Measurements from ENCODE around the gene STK32B.

STK32B gene

DNA sequence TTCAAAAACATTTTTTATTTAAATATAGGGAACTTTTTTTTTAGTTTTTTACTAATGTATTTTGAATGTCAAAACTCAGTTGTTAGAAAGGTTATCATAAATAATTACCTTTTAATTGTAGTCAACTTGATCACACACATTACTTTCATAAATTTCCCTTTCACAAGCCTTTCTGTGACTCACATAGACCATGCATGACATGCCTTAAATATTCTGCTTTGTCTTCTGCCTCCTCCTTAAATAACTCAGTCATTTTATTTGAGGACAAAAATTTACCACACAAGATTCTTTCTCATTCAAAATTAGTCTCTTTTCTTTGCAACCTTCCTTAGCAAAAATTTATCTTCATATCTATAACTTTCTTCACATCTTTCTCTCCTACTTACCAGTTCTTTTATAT lies 437.1 kb downstream of the STK32B start:
- no peak for DNase-seq

DNA sequence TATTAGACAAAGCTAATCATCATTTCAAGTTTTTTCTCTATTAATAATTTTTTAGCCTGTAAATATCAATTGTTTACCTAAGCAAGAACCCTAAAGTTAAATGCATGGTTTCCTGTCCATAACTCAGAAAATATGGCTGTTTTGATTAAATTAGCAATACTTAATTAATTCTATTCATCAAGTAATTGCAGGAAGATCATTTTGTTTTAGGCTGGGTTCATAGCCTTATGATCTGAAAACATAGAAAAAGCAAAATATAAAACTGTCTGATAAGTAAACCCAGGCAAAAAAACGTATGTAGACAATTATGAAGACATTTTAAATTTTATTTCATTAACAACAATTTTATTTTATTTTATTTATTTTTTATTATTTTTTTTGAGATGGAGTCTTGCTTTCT lies 438.0 kb downstream of the STK32B start:
- no peak for DNase-seq

DNA sequence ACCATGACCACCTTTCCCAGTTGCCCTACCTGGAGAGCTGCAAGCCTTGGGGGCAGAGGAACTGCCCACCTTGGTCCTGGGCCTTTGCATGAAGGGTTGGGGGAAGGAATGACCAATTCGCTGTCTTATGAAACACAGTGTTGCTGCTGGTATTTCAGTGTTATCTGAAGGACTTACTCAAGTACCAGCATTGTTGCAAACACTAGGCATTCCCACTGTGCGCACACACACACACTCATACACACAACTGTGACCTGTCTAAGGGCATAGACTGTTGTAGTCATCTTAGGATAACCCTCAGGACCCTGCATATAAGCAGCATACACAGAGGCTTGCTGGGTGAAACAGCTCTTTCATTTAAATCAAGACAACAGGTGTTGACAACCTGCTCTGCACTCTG lies 446.2 kb downstream of the STK32B start:
- DNase-seq = no peak

DNA sequence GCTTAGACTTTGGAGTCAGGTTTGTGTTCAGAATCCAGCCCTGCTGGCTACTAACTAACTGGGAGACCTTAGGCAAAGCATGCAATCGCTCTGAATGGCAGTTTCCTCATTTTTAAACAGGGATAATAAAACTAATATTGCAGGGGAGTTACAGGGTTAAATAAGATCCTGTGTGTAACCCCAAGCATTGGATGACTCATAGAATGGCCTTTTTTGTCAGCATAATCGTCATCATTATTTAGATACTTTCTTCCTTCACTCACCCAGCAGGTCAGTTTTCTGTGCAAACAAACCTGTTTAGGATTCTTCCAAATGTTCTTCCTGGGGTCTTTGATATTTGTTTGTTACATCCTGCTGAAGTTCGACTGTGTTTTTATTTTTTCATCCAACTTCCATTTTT lies 448.9 kb downstream of the STK32B start:
- no peak for DNase-seq

DNA sequence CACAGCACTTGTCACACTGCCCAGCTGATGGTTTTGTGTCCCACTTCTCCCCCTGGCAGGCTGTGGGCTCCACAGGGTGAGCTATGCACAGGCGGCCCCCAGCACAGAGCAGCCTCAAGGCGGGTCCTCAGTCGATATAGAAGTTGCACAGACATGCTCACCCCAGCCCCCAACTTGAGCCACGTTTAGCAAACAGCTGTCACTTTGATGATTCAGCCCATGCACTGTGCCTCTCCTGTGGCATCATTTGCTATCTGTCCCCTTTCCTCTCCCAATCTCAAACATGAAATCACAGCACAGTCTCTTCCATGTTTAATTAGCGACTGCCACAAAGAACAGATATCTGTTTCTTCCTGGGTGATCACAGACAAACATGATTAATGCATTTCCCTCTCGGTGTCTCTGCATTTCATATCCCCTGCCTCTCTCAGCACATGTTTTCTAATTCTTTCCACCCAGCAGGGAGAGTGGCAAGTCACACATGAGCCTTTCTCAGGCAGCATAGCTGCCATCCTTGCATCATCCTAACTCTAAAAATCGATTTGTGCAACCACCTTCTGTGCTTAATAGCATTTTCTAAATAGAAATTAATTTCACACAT lies 452.2 kb downstream of the STK32B start:
- DNase-seq = no peak

DNA sequence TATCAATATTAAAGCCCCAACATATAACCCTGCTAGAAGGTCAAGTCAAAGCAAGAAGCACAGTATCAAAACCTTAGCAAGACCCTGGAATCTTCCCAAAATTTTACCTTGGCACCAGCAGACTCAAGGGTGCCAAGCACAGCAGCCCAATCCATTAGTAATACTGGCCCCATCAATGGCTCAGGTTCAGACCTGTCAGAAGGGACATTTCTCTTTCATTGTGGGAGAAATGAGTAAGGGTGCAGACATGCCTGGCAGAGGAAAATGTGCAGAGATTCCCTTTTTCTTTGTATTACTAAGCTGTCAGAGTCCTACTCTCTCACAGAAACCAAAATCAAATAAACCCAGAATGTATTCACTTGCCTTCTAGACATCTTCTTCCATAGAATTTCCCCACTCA lies 453.2 kb downstream of the STK32B start:
- no peak for DNase-seq

DNA sequence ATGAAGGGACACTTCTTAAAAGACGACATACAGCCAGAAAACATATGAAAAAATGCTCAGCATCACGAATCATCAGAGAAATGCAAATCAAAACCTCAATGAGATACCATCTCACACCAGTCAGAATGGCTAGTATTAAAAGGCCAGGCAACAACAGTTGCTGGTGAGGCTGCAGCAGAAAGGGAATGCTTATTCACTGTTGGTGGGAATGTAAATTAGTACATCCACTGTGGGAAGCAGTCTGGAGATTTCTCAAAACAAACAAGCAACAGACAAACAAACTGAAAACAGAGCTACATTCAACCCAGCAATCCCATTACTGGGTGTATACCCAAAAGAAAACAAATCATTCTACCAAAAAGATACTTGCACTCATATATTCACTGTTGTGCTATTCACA lies 459.2 kb downstream of the STK32B start:
- no peak for DNase-seq

DNA sequence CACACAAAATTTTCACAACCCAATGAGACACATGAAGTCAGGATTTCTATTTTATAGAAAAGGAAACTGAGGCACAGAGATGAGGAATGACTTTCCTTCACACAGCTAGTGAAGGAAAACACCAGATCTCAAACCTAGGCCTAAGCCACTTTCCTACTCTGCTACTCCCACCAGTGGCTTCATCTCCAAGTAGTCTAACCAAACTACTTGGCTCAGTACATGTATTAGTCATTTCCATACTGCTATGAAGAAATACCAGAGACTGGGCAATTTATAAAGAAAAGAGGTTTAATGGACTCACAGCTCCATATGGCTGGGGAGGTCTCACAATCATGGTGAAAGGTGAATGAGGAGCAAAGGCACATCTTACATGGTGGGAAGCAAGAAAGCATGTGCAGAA lies 460.5 kb downstream of the STK32B start:
- no peak for DNase-seq

DNA sequence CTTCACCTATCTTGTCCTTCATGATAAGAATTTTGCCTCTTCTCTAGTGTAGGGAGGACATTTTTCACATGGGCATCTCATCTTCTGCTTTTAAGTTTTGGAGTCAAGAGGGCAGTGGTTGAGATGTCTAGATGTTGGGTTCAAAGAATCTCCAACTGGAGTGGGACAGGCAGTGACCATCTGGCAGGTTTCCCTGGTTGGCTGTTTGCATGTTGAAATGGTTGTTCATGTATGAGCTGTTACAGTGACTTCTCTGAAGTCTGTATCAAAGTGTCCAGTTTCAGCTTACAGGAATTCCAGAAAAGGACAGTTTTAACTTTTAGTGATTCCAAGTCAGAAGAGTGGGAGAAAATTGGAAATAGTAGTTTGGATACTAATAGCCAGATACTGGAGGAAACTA lies 464.4 kb downstream of the STK32B start:
- DNase-seq = no peak

DNA sequence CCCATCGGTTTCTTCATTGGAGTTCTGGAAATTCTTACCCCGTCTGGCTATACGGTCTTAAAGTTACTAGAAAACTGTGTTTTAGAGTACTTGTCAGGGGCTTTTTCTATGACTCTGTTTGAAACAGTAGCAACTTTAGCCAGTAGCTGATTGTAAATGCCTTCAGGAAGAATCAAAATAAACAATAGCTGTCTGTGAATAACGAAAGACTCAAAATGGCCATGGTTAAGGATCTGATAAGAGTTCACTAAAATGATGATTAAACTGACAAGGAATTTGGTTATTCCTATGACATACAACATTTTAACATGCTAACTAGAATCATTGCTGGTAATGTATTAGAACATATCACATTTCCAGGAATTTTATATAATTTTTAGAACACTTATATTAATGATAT lies 466.1 kb downstream of the STK32B start:
- DNase-seq = no peak

DNA sequence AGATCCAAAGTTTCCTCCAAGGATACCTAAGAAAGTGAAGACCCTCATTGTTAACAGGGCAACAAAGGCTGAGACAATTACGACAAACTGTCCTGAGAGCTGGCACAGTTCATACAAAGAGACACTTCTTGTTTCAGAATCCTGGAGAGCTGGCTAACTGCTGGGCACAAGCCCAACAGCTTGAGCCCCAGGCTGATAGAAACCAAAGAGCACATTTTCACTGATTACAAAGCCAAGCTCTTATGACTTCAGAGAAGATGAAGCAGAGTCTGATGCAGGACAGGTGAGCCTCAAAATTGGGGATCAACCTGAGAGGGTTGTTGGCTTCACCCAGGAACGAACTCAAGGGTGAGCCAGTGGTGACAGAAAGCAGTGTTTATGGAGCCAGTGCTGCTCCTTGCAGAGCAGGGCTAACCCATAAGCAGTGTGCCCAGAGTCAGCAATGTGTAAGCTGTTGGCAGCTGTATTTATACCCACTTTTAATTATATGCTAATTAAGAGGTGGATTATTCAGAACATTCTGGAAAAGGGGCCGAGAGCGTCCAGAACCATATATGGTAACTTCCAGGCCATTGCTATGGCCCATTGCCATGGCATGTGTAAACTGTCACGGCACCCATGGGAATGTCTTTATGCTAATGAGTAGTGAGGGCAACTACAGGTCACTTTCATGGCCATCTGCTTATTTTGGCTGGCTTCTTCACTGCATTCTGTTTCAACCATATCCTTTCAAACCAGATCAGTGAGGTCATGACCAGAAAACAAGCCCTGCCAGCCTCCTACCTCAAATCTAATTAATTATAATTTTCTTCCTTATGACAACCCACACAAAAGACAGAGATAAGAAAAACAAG lies 473.4 kb downstream of the STK32B start:
- DNase-seq = no peak

DNA sequence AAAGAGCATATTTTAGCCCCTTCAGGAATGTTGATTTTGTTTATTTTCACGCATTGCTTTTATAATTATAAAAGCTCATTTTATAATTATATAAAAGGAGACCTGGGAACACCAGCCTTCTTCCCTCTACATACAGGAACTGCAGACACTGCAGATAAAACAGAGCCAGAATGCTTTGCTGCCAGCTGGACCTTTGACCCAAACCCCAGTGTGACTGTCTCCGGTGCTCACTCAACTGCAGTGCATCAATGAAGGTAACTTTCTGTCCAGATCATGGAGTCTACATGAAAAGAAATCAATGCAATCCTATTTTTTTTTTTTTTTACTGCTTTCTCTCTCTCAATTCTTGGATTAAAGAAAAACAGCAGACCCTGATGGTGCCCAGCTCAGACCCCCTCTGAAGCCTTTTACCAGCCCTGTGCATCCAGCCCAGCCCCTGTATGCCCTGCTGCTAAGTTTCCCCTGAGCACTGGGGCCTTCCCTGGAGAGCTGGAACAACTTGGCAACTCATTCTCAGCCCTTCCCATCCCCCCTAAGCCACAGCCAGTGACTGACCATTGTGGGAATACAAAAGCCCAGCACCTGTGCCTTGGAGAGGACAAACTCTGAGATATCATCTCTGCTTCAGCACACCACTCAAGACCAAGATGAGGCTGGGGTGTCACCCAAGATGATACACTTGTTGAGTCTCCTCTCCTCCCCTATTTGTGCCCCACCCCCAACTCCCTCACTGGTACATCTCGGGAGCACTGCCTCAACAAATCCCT lies 475.0 kb downstream of the STK32B start:
- DNase-seq = no peak

DNA sequence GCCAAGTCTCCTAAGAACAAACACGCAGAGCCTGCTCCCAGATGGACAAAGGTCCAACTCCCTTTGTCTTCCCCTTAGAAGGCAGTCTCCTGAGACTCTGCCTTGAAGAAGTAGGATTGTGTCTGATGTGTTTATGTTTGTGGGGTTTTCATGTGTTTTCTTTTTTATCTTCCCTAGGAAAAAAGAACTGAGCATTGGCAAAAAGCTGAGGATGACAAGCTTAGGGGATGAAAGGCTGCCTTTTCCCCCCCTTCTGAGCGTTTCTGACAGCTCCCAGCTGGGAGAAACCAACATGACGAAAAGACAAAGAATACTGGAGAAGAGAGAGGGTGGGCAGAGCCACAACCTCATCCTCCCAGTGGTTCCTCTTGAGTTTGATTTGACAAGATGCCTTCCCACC lies 475.9 kb downstream of the STK32B start:
- DNase-seq = no peak

DNA sequence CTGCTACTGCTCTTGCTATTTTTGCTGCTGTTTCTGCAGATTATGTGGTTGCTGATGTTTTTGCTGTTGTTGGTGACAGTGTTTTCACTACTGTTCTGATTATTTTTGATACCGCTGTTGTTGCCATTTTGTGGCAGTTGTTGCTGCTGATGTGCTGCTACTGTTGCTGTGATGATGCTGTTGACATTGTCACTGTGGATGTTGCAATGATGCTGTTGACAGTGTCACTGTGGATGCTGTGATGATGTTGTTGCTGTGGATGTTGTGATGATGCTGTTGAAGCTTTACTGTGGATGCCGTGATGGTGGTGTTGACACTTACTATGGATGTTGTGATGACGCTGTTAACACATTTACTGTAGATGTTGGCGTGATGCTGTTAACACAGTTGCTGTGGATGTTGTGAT lies 476.8 kb downstream of the STK32B start:
- DNase-seq = no peak

DNA sequence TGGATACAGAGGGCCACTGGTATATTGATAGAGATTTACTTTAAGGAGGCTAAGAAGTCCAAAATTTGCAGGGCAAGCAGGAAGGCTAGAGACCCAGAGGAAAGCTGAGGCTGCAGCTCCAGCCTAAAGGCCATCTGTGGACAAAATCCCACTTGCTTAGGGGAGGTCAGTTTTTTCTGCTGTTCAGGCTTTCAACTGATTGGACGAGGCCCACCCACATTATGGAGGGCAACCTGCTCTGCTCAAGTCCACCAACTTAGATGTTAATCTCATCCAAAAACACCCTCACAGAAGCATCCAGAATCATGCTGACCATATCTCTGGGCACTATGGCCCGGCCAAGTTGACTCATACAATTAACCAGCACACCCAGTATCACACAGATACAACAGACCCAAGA lies 480.8 kb downstream of the STK32B start:
- no peak for DNase-seq

DNA sequence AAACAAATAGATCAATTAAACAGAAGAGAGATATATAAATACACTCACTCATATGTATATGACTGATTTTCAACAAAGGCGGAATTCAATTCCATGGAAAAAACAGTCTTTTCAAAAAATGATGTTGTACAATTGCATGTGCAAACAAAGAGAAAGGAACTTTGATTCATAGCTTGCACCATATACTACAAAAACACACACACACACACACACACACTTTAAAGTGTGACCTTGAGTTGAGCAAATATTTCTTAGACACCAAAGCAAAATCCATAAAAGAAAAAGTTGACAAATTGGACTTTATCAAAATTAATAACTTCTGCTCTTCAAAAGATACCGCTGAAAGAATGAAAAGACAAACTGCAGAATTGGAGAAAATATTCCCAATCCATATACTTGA lies 488.3 kb downstream of the STK32B start:
- DNase-seq = no peak

DNA sequence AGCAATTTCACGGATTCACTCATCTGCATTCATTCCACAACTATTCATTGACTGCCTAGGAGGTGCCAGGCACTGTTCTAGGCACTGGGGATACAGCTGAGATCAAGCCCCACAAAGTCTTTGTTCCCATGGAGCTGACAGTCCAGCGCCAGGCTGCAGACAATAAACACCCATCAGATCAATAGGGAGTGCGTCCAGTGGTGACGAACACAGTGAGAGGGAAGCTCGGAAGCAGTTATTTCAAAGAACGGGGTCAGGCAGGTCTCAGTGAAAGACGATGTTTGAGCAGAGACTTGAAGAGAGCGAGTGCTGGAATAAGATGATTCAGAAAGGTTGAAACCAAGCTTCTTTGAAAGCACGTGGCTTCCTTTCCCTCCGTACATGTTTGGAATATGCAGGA lies 489.9 kb downstream of the STK32B start:
- no peak for DNase-seq

DNA sequence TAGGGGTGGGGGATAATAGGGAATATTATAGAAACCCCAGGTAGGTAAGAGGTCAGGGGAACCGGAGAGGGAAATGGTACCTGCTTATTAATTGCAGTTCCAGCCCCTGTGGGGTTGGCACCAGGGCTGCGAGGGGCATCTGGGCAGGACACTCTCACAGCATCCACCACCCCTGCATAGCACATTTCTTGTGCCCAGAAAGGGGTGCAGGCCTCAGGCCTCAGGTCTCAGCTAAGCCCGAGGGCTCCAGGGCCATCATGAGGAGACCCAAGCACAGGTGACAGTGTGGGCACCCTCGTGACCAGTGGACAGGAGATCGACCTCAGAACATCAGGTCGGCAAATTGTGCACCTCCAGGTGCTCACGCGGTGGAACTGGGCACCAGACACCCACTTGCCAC lies 492.4 kb downstream of the STK32B start:
- no peak for DNase-seq

DNA sequence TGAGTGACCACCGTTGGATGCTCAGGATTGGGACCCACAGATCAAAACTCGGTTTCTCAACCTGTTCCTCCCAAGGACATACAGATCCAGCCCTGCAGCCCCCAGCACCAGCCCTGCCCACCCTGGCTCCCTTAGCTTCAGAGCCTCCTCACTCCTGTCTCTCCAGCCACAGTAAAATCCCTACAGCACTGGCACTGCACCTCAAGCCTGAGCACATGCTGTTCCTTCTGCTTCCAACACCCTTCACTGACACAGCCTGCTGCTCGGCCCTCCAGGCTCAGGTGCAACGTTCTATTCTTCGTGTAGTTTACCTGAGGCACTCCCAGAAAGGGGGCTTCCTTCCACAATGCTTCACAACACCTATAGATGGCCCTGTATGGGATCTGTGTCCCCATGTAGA lies 493.5 kb downstream of the STK32B start:
- no peak for DNase-seq

DNA sequence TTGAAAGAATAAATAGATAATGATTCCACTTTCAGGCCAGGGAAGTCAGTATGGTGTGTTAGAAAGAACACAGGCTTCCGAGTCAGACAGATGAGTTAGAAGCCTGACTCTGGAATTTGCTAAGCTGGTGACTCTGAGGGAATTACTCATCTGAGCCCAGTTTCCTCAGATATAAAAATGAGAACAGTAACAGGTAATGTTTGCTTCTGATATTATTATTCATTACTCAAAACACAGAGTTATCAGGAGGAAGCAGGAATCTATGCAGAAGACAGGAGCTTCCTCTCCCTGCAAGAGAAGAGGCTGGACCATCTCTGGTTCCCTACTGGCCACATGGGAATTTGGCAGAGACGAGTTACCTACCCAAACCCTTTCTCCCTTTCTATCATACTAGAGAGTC lies 494.0 kb downstream of the STK32B start:
- no peak for DNase-seq

DNA sequence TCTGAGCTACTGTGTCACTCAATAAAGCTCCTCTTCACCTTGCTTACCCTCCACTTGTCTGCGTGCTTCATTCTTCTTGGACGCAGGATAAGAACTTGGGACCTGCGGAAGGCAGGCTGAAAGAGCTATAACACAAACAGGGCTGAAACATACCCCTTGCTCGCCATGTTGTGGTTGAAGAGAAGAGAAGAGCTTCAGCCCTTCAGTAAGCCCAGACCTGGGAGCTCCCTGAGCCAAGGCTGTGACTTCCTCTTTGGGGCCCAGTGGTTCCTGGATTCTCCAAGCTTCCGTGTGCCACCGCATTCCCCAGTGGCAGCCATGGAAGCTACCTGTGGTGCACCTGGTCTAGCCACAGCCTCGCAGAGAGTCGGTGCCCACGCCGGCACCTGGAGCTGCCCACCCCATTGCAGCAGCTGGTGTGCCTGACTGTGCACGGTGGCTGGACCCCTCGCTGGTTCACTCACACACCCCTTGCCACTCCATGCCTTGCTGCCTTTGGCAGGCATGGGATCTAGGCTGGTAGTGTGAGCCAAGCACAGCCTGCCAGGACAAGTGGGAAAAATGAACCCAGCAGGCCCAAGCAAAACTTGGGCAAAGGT lies 496.5 kb downstream of the STK32B start:
- DNase-seq = no peak

All from CD4-positive, alpha-beta T cell treated with Interferon gamma for 1 hour (primary cell).